Keratinocyte (primary cell): ENCODE data around the gene HLA-F. TPM values are rescaled to one million over a fixed set of nuclear protein-coding genes. Genes with fewer than 3 reads are reported as not detected.

Experiments
- DNase-seq: peaks from one replicate; pipeline ENCODE4 v3.0.0-alpha.2; 2011; ENCODE audit warnings: low read depth, missing footprints, low spot score
- FAIRE-seq: peaks from 2 replicates; lab custom pipeline; 2011; peaks lifted over from hg19 to GRCh38; lab: Jason Lieb, UNC
- H2AFZ ChIP-seq: 2 replicates; pipeline ENCODE4 v1.6.0; 2012; ENCODE audit warnings: low read length, control low read depth, inconsistent platforms; ENCODE audit not compliant: control insufficient read depth
- H3K27ac ChIP-seq: 2 replicates; pipeline ENCODE4 v1.5.1; 2011; ENCODE audit warnings: low read length; ENCODE audit not compliant: control insufficient read depth, insufficient read depth
- H3K27me3 ChIP-seq: 3 replicates; pipeline ENCODE4 v1.6.0; 2011; ENCODE audit warnings: low read length; ENCODE audit not compliant: control insufficient read depth, insufficient read depth; ENCODE audit errors: extremely low read depth
- H3K36me3 ChIP-seq, 2 experiments: 2 replicates in 1 of 2; 3 replicates in 1 of 2; pipeline ENCODE4 v1.5.1; 2011; ENCODE audit warnings: low read length in 2 of 2, mild to moderate bottlenecking in 1 of 2; ENCODE audit not compliant: control insufficient read depth in 2 of 2, insufficient read depth in 2 of 2; ENCODE audit errors: extremely low read depth in 1 of 2
- H3K4me1 ChIP-seq: 3 replicates; pipeline ENCODE4 v1.5.1; 2011; ENCODE audit warnings: low read length; ENCODE audit not compliant: control insufficient read depth, insufficient read depth; ENCODE audit errors: extremely low read depth
- H3K4me2 ChIP-seq: 3 replicates; pipeline ENCODE4 v1.6.0; 2011; ENCODE audit warnings: low read depth, low read length; ENCODE audit not compliant: control insufficient read depth, insufficient read depth; ENCODE audit errors: extremely low read depth
- H3K4me3 ChIP-seq, 3 experiments: fragments of 200-600 bp in 1 of 3; sonication (generic) in 1 of 3; 2 replicates in 2 of 3; 3 replicates in 1 of 3; pipeline ENCODE4 v1.5.1; 2011 to 2016; ENCODE audit warnings: low read length in 3 of 3, mild to moderate bottlenecking in 3 of 3, control low read depth in 2 of 3, inconsistent platforms in 1 of 3, low read depth in 1 of 3, mixed read lengths in 1 of 3, mixed run types in 1 of 3, moderate library complexity in 1 of 3; ENCODE audit not compliant: control insufficient read depth in 2 of 3, insufficient read depth in 2 of 3; ENCODE audit errors: extremely low read depth in 1 of 3
- H3K79me2 ChIP-seq: 2 replicates; pipeline ENCODE4 v1.6.0; 2012; ENCODE audit warnings: low read length; ENCODE audit not compliant: control insufficient read depth, insufficient read depth
- H3K9ac ChIP-seq: 3 replicates; pipeline ENCODE4 v1.6.0; 2011; ENCODE audit warnings: low read length; ENCODE audit not compliant: control insufficient read depth, insufficient read depth; ENCODE audit errors: extremely low read depth
- H3K9me1 ChIP-seq: 3 replicates; pipeline ENCODE4 v1.6.0; 2011; ENCODE audit warnings: low read length; ENCODE audit not compliant: control insufficient read depth, insufficient read depth; ENCODE audit errors: extremely low read depth
- H3K9me3 ChIP-seq: 2 replicates; pipeline ENCODE4 v1.5.1; 2012; ENCODE audit warnings: low read depth, low read length; ENCODE audit not compliant: control insufficient read depth
- H4K20me1 ChIP-seq: 3 replicates; pipeline ENCODE4 v1.6.0; 2011; ENCODE audit warnings: low read length; ENCODE audit not compliant: control insufficient read depth, insufficient read depth; ENCODE audit errors: extremely low read depth
- EZH2 ChIP-seq: IDR thresholded peaks from one replicate; pipeline ENCODE4 v1.6.1; 2012; ENCODE audit warnings: inconsistent platforms, mild to moderate bottlenecking, low read length, moderate library complexity
- dilution Hi-C: fragments of 300-500 bp; cut with MboI; formaldehyde crosslinking; loops from one replicate; pipeline ENCODE4 v1.7.0; 2020; ENCODE audit warnings: low sequenced_read_pairs; ENCODE audit not compliant: extremely low pct_ligation_motif_present
- polyA plus RNA-seq, 5 experiments: library from polyadenylated mRNA; depleted of rRNA in 3 of 5; stranded (reverse) in 3 of 5; stranded (forward) in 1 of 5; unstranded in 1 of 5; fragments of >200 nt; gene quantifications; 1 replicate in 1 of 5; 2 replicates in 3 of 5; 3 replicates in 1 of 5; pipeline versions ENCODE4 v1.2.1 to v1.2.3, GENCODE V29; 2011 to 2012; ENCODE audit warnings: missing spikeins in 2 of 5, low read depth in 1 of 5, low replicate concordance in 1 of 5
- TF ChIP-seq, protein P1 (sequence below), 3 experiments: IDR thresholded peaks in 1 of 3; conservative IDR thresholded peaks in 1 of 3; optimal IDR thresholded peaks in 1 of 3; 2 replicates in 2 of 3; 3 replicates in 1 of 3; pipeline versions ENCODE3 to v1.5.1; 2011; ENCODE audit warnings: low read length in 3 of 3, mild to moderate bottlenecking in 3 of 3, moderate library complexity in 2 of 3, control low read depth in 1 of 3, inconsistent platforms in 1 of 3; ENCODE audit not compliant: insufficient read depth in 2 of 3; ENCODE audit errors: extremely low read depth in 1 of 3

HLA-F gene
- polyA plus RNA-seq, 1 donor (not counting 4 experiments of a cell fraction or from before 2014, with no cell fraction given), result 36.2 TPM

DNA sequence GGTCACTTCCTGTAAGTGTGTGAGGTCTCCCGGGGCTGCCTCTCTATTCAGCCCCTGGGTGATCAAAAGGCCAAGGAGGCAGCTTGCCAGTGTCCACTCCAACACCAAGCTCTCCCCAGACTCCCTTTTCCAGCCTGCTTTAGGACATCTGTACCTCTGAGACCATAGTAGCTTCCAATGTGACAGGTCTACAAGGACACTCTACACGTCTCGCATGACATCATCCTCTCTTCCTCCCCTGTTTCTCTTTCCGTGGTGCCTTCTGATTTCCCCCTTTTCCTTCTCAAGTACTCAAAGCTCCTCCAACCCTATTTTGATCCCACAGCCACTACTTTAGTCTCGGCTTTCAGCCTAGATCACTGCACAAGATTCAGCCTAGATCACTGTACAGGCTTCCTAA is 26.4 kb downstream of the HLA-F start:
- H3K36me3 ChIP-seq, result peaks cover under 1 to 14% of the 10 kb centered on the region in 2 experiments
- H3K79me2 ChIP-seq, result peaks cover 13% of the 10 kb centered on the region
- FAIRE-seq (no peak), DNase-seq (no peak)
- no peak overlapping the region for H3K9ac ChIP-seq
- dilution Hi-C loops, result no loop called here
- H3K4me3 ChIP-seq, result peak overlapping the region in 1 of 3 experiments; percentile 84
- H3K4me2 ChIP-seq, result peak overlapping the region; percentile 89
- no peaks in the 10 kb centered on the region for H3K27me3 ChIP-seq
- H3K4me1 ChIP-seq, result peaks cover 3% of the 10 kb centered on the region
- TF ChIP-seq, protein P1, sequence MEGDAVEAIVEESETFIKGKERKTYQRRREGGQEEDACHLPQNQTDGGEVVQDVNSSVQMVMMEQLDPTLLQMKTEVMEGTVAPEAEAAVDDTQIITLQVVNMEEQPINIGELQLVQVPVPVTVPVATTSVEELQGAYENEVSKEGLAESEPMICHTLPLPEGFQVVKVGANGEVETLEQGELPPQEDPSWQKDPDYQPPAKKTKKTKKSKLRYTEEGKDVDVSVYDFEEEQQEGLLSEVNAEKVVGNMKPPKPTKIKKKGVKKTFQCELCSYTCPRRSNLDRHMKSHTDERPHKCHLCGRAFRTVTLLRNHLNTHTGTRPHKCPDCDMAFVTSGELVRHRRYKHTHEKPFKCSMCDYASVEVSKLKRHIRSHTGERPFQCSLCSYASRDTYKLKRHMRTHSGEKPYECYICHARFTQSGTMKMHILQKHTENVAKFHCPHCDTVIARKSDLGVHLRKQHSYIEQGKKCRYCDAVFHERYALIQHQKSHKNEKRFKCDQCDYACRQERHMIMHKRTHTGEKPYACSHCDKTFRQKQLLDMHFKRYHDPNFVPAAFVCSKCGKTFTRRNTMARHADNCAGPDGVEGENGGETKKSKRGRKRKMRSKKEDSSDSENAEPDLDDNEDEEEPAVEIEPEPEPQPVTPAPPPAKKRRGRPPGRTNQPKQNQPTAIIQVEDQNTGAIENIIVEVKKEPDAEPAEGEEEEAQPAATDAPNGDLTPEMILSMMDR (optimal IDR thresholded peaks at IDR 0.05 in 1 of 3, IDR thresholded peaks at IDR 0.05 in 1 of 3, conservative IDR thresholded peaks at IDR 0.05 in 1 of 3; ENCODE audit: extremely low read depth in 1 of 3, insufficient read depth in 2 of 3, low read length in 3 of 3), result no peak
- no peak for TF ChIP-seq EZH2
- no peak overlapping the region for H3K27ac ChIP-seq
- no peaks in the 10 kb centered on the region for H4K20me1 ChIP-seq
- H3K9me3 ChIP-seq, result no peaks in the 10 kb centered on the region
- no peaks in the 10 kb centered on the region for H3K9me1 ChIP-seq
- H2AFZ ChIP-seq, result no peak overlapping the region

- H3K27ac ChIP-seq, result no peak overlapping the region
- TF ChIP-seq, protein P1 (optimal IDR thresholded peaks at IDR 0.05 in 1 of 3, IDR thresholded peaks at IDR 0.05 in 1 of 3, conservative IDR thresholded peaks at IDR 0.05 in 1 of 3; ENCODE audit: extremely low read depth in 1 of 3, insufficient read depth in 2 of 3, low read length in 3 of 3), result no peak
- no peak for TF ChIP-seq EZH2
- H3K4me1 ChIP-seq, result peaks cover 3% of the 10 kb centered on the region
- H3K9ac ChIP-seq, result no peak overlapping the region
- no peaks in the 10 kb centered on the region for H4K20me1 ChIP-seq
- H3K36me3 ChIP-seq, result peaks cover 0 to 6% of the 10 kb centered on the region in 2 experiments
- H3K27me3 ChIP-seq, result no peaks in the 10 kb centered on the region
- H3K4me2 ChIP-seq, result no peak overlapping the region
- DNase-seq (no peak), FAIRE-seq (no peak)
- no peaks in the 10 kb centered on the region for H3K9me3 ChIP-seq
- H3K4me3 ChIP-seq, result no peak overlapping the region
- H3K9me1 ChIP-seq, result no peaks in the 10 kb centered on the region
- H3K79me2 ChIP-seq, result peaks cover 13% of the 10 kb centered on the region
- H2AFZ ChIP-seq, result no peak overlapping the region
- dilution Hi-C loops, result no loop called here
Observed at GRCh38 chr6:29750709-29751108, 27.5 kb downstream of the HLA-F start.
